ENCODE results near the gene HS3ST1.
"Not testable (repeated sequence)": the region's sequence is repeated elsewhere in the genome, so short reads cannot be mapped to it uniquely, and the experiment has no call there.

The HS3ST1 gene

GRCh38 chr4:11399461-11399971, 29.2 kb downstream of the HS3ST1 start:
- DNase-seq, result no peak

DNA sequence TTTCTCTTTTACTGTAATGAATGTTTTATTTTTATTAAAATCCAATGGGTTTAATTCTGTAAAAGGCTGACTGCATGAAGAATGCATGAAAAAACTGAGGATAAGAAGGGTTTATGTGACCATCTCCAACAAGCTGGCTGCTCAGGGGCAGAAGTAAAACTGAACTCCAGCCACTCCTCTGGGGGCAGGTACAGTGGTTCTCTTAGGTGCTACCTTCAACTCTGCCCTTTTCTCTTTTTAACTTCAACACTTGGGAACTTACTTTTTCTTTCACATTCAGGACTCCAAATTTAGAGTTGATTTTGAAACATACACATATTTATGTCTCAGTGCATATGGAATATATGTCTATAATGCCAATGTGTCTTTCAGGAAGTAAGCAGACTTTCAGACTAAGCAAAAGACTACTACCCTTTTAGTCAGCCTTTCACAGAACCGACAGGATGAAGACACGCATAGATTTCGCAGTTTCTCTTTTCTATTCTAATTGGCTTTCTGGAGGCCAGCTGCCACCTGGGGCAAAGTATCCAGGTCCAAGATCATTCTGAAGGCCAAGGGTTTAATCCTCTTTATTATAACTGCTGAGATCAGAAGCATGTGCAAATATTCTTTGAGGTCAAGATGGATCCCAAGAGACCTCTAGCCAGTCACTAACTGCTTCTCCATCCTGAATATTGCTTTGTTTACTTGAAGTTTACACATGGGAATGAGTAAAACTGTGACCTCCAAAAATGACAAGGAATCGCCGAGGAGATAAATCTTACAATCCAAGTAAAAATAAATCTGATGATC, 30.7 kb downstream of the HS3ST1 start:
- no peak for DNase-seq

DNA sequence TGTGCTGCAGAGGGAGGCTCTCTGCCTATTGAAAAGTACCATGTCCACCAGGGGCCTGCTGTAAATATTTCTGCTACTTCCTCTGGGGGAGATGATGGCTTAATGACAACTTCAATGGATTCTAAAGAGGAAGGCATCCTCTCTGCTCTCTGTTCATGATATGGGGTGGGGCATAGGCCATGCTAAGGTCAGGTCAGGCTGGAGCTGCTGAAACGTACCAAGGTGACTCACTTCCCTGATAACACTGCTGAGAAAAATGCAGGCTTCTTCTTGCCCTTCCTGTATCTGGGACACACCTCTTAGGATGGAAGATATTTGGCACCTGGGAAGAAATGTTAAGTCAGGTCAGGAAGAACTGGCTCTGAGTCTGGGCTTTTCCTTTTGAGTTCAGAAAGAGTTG, 31.5 kb downstream of the HS3ST1 start:
- no peak for DNase-seq

- DNase-seq, result no peak
Observed at GRCh38 chr4:11393551-11393950, 35.1 kb downstream of the HS3ST1 start.

- not testable (repeated sequence) for DNase-seq
Observed at GRCh38 chr4:11384072-11384471, 44.6 kb downstream of the HS3ST1 start.

- no peak for DNase-seq
Observed at GRCh38 chr4:11376571-11376970, 52.1 kb downstream of the HS3ST1 start.

GRCh38 chr4:11376146-11376545, 52.5 kb downstream of the HS3ST1 start:
- no peak for DNase-seq

DNA sequence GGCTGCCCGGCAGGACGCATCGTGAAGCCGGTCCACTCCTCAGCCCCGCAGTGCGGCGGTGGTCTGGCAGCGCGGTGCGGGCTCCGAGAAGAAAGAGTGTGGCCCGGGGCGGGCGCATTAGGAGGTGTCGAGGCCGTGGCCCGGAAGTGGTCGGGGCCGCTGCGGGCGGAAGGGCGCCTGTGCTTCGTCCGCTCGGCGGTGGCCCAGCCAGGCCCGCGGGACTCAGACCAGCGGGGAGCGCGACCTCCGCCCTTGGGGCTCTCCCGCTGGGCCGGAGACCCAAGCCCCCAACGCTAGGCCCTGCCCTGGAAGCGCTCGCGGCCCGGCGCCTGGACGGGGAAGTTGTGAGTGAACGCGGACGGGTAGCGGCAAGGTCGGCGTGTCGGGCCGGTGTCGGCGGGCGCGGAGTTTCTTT, 60.0 kb downstream of the HS3ST1 start:
- DNase-seq, result no peak

- no peak for DNase-seq
Observed at GRCh38 chr4:11367371-11367770, 61.3 kb downstream of the HS3ST1 start.

DNA sequence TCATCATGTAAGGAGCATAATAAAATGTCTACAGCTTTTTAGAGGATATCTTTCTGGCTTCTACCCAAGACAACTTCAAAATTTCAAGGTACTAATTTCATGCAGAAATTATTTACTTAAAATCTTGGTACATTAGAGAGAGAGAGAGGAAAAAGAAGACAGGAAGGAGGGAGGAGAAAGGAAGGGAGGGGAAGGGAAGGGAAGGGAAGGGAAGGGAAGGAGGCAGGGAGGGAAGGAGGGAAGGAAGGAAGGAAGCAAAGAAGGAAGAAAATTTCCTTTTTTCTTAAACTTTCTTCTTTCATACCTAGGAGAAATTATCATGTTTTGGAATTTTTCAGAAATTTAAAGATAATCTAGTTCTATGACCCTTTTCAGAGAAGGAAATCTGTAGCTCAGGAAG, 61.8 kb downstream of the HS3ST1 start:
- no peak for DNase-seq

- no peak for DNase-seq
Observed at GRCh38 chr4:11365039-11365438, 63.7 kb downstream of the HS3ST1 start.

DNA sequence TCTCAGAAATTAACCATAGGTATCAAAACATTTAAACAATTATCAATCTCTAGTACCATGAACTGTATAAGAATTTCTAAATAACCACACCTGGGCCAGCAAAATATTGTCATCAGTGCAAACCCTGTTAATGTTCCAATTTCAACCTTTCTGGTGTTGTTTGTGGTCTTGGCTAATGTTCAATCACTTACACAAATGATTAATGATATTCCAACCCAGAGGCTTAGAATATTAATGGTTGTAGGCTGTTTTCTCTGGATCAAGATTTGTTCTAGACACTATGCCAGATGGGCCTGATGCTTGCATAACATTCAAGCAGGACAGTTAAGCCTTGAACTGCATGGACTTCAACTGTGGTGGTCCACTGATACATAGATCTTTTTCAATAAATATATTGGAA, 69.1 kb downstream of the HS3ST1 start:
- DNase-seq, result no peak

DNA sequence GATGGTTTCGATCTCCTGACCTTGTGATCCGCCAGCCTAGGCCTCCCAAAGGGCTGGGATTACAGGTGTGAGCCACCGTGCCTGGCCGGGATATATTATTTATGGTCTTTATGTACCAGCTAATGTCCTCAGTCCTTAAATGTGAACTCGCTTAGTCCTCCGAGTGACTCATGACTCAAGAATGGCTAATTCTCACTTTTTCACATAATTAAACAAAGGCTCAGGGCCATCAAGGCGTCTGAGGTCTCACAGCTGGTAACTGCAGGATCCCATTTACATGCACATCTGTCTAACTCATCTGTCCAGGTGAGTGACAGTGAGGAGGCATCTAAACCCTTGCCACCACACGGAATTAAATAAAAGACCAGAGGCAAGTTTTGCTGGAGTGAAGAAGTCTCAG, 73.5 kb downstream of the HS3ST1 start:
- DNase-seq, result no peak

- DNase-seq, result no peak
Observed at GRCh38 chr4:11354531-11354930, 74.2 kb downstream of the HS3ST1 start.

DNA sequence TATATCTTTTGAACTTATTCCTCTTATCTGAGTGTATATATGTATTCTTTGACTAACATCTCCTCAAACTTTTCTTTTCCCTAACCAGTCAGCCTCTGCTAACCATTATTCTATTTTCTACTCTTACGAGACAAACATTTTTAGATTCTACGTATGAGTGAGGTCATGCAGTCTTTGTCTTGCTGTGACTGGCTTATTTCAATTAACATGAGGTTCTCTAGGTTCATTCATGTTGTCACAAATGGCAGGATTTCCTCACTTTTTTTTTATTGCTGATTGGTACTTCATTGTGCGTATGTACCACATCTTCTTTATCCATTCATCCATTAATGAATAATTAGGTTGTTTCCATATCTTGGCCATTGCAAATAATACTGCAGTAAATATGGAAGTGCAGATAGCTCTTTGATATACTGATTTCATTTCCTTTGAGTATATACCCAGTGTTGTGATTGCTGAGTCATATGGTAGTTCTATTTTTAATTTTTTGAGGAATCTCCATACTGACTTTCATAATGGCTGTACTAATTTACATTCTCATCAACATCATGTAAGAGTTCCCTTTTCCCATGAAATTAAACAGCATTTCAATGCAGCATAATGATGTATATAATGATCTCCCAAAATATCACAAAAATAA, 80.1 kb downstream of the HS3ST1 start:
- peak in 1 of 2 donors; percentile 37 for DNase-seq

DNA sequence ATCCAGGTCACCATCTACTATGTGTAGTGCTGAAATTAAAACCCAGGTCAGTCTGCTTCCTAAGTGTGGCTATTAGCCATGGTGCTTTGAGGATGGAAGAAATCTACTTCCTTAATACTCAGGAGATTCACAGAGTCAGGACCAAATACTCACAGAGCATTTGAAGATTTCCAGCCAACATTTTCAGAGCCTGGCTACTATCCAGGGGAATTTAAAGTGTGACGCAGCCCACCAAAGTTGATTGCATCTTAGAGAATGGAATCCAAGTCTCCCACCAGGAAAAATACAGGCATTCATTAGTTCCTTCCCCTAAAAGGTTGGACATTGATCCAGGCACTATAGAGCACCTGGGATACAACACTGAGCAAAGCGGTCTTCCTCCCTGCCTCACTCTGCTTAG, 83.8 kb downstream of the HS3ST1 start:
- DNase-seq, result no peak

GRCh38 chr4:11343536-11343935, 85.2 kb downstream of the HS3ST1 start:
- DNase-seq, result no peak
